ENCODE results near the gene ERGIC1.

Gene ERGIC1

DNA sequence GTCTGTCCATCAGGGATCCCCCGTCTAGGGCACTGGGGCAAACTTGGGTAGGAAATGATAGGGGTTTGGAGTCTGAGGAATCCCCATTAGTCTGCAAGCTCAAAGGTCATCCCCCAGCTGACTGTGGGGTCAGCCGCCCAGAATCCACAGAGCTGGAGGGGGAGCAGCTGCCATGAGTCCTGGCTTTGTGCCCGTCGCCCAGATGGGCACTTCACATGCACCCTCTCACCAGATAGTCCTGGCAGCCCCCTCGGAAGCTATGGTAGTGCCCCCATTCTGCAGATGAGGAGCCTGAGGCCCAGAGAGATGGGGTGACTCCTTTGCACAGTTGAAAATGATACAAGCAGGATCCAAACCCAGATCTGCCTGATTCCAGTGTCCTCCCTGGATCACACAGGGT lies 89.5 kb downstream of the ERGIC1 start:
- TF ChIP-seq, protein P1, sequence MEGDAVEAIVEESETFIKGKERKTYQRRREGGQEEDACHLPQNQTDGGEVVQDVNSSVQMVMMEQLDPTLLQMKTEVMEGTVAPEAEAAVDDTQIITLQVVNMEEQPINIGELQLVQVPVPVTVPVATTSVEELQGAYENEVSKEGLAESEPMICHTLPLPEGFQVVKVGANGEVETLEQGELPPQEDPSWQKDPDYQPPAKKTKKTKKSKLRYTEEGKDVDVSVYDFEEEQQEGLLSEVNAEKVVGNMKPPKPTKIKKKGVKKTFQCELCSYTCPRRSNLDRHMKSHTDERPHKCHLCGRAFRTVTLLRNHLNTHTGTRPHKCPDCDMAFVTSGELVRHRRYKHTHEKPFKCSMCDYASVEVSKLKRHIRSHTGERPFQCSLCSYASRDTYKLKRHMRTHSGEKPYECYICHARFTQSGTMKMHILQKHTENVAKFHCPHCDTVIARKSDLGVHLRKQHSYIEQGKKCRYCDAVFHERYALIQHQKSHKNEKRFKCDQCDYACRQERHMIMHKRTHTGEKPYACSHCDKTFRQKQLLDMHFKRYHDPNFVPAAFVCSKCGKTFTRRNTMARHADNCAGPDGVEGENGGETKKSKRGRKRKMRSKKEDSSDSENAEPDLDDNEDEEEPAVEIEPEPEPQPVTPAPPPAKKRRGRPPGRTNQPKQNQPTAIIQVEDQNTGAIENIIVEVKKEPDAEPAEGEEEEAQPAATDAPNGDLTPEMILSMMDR (conservative IDR thresholded peaks at IDR 0.05; ENCODE audit: low read depth, low read length), result no peak
- no peak overlapping the region for H3K4me3 ChIP-seq (ENCODE audit: low read depth, low read length)
- no peak for DNase-seq (ENCODE audit: low read depth)

DNA sequence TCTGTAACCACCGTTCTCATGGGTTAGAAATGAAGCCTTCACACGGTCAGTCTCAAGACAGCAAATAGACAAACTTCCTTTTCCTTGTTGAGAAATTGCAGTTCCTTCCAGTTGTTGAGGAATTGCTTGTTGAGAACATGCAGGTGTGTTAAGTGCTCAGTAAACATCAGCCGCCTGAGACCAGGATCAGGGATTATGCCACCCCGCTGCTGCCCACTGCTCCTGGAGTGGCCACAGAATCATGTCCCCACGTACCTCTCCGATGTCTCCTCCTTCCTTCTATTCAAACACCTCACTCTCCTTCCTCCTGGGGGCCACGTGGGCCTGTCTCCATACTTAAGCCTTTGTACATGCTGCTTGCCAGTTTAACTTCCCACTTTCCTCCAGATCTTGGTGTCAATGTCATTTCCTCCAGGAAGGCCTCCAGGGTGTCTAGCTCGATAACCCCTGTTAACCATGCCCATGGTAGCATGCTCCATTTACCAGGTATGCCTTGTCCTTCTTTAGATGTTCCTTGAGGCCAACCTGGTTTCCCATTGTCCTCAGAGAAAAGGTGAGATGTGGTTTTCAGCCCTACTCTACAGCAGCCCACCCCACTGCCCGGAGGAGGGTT lies 91.4 kb downstream of the ERGIC1 start:
- DNase-seq (ENCODE audit: low read depth), result no peak
- TF ChIP-seq, protein P1 (conservative IDR thresholded peaks at IDR 0.05; ENCODE audit: low read depth, low read length), result no peak
- H3K4me3 ChIP-seq (ENCODE audit: low read depth, low read length), result no peak overlapping the region

DNA sequence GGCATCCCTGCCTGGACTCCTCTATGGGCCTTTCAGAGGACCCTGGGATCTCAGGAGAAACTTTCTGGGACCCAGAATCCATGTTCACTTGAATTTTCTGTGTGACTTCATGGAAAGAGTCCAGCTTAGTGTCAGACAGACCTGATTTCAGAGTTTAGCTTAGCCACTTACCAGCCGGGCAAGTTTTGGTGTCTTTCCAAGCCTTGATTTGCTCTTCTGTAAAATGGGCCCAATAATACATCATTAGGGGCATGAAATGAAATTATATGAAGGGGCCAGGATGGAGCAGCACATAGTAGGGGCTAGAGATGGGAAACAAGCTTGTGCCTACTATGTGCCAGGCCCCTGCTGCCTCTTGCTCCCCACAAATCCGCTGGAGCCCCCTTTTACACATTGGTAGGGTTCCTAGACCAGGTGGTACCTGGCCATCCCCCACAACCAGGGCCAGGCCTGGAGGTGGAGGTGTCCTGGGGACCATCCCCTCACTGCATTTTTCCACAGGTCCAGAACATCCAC lies 92.0 kb downstream of the ERGIC1 start:
- H3K4me3 ChIP-seq (ENCODE audit: low read depth, low read length), result no peak overlapping the region
- no peak for DNase-seq (ENCODE audit: low read depth)
- TF ChIP-seq, protein P1 (conservative IDR thresholded peaks at IDR 0.05; ENCODE audit: low read depth, low read length), result no peak

DNA sequence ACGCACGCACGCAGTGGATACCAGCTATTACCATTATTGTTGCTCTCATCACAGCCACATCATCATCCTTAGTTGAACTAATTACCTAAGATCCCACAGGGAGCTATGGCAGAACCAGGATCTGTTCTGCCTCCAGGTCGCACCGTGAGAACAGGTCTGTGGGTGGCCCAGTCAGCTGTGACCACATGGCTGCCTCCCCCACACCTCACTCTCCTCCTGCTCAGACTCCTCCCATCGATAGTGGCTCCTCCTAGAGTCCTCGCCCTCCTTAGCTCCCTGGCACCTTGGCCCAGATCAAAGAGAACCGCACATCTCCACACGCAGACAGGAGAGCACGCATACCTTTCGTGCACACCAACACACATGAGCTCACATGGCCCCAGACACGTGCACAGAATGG lies 92.7 kb downstream of the ERGIC1 start:
- no peak for DNase-seq (ENCODE audit: low read depth)
- H3K4me3 ChIP-seq (ENCODE audit: low read depth, low read length), result no peak overlapping the region
- TF ChIP-seq, protein P1 (conservative IDR thresholded peaks at IDR 0.05; ENCODE audit: low read depth, low read length), result no peak

DNA sequence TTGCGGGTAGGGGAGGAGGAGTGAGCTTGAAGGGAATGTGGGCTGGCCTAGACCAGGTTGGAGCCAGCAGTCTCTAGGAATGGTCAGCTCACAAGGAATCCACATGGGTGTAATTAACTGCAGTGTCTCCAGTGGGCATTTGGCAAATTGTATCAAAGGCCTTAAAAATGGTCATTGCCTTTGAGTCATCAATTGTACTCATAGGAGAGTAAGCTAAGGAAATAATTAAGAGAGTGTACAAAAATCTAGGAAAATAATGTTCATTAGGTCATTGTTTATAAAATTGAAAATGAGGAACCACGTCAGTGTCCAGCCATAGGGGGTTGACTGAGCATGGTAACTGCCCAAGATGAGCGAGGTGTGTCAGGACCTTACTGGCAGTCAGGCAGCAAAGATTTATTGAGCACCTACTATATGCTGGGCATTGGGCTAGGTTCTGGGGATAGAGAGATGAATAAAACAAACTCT lies 95.4 kb downstream of the ERGIC1 start:
- DNase-seq (ENCODE audit: low read depth), result peak; percentile 77
- TF ChIP-seq, protein P1 (conservative IDR thresholded peaks at IDR 0.05; ENCODE audit: low read depth, low read length), result peak; percentile 15
- H3K4me3 ChIP-seq (ENCODE audit: low read depth, low read length), result no peak overlapping the region

DNA sequence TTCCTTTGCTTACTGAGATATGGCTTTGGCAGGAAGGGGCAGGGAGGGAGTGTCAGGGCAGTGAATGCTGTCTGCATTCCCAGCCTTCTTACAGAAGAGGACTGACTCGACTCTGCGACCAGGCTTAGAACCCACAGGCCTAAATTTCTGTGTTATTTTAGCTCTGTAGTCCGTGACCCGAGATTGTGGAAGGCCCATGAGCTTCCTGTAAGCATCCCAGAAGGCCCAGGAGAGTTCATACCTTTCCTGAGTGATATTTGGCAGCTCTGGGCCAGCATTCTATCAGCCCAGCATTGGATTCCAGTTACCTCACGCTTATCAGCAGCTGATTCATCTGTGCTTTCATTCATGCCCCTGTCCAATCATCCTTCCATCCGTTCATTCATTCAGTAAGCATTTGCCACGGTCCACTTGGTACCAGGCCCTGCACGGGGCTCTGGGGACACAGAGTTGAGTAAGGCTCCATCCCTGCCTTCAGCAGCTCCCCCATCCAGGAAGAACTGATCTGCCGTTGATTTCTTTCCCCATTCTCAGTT lies 97.0 kb downstream of the ERGIC1 start:
- no peak overlapping the region for H3K4me3 ChIP-seq (ENCODE audit: low read depth, low read length)
- TF ChIP-seq, protein P1 (conservative IDR thresholded peaks at IDR 0.05; ENCODE audit: low read depth, low read length), result no peak
- peak; percentile 93 for DNase-seq (ENCODE audit: low read depth)

Measured in choroid plexus epithelial cell (primary cell).